ENCODE measurements around the gene LPIN2. TPM values are rescaled to one million over a fixed set of nuclear protein-coding genes. Genes with fewer than 3 reads are reported as not detected.

The LPIN2 gene
- total and polyA plus RNA-seq, 2 of the 4 experiments (the other 2 are of a cell fraction): 16.2 to 21.9 TPM

GRCh38 chr18:2981212-2981728, 31.7 kb downstream of the LPIN2 start:
- H3K4me1 ChIP-seq (ENCODE audit: control insufficient read depth, insufficient read depth, low read length): peaks cover 38% of the 10 kb centered on the region
- BruUV-seq (replicated peaks): no TSS peak
- in situ Hi-C loops (cut with MboI; ENCODE audit: low sequenced_read_pairs): loop anchor here (25.0 kb wide), 1 partner anchor 631 kb away; no protein-coding TSS in a partner anchor

More at GRCh38 chr18:2981212-2981728, 31.7 kb downstream of the LPIN2 start:
- peak overlapping the region in 1 of 2 experiments; percentile 74; a peak in 2 of 4 replicates for H4K8ac ChIP-seq (ENCODE audit: low read depth in 2 of 2, low read length in 2 of 2)
- dilution Hi-C loops (cut with HindIII; ENCODE audit: low sequenced_read_pairs, unreplicated experiment) (no loop called here), intact Hi-C loops (cut with micrococcal nuclease) (no loop called here)
- DNase-seq (peak; percentile 95), ATAC-seq (ENCODE audit: low read depth) (peak; percentile 53)
- peaks cover 40 to 79% of the 10 kb centered on the region in 2 experiments for H3K79me1 ChIP-seq (ENCODE audit: low read depth in 1 of 2, low read length in 2 of 2)
- POLR2A ChIA-PET (ENCODE audit: unreplicated experiment): no interaction called here
- 0 out of 2 replicates have a peak overlapping the region, but pooled peaks have one; percentile 76 for H4K5ac ChIP-seq (ENCODE audit: low read depth, low read length)
- H3K4me2 ChIP-seq (ENCODE audit: low read depth, low read length): peak overlapping the region; percentile 90
- no peaks in the 10 kb centered on the region for H3K27me3 ChIP-seq (ENCODE audit: control insufficient read depth, insufficient read depth, low read length)
- peak overlapping the region; percentile 88 for H3K27ac ChIP-seq (ENCODE audit: insufficient read depth, low read length)
- H3K9ac ChIP-seq (ENCODE audit: low read depth, low read length): no peak overlapping the region; the same call in 1 of the 2 replicates
- CTCF ChIA-PET: no interaction called here
- peak overlapping the region; percentile 37; the same call in 1 of the 2 replicates for H3K23ac ChIP-seq (ENCODE audit: low read depth, low read length)
- peaks cover 20% of the 10 kb centered on the region for H4K20me1 ChIP-seq (ENCODE audit: insufficient read depth, low read length)
- 0% methylated on average over 1 of the region's 6 CpGs; no CpG with 5 or more reads in 1 of the 2 experiments for WGBS, 2 experiments (ENCODE audit: extremely low coverage in 2 of 2, insufficient read length in 1 of 2)
- peak overlapping the region; percentile 81; the same call in 1 of the 2 replicates for H2BK20ac ChIP-seq (ENCODE audit: low read depth, low read length)
- 0 out of 2 replicates have a peak overlapping the region, but pooled peaks have one; percentile 83 for H3K14ac ChIP-seq (replicated peaks; ENCODE audit: low read depth, low read length)
- peaks cover 28% of the 10 kb centered on the region for H3K9me1 ChIP-seq (ENCODE audit: insufficient read depth, low read length)
- peak overlapping the region; percentile 69; the same call in 1 of the 2 replicates for H4K91ac ChIP-seq (ENCODE audit: insufficient read depth, low read depth, low read length)
- no peaks in the 10 kb centered on the region for H3K36me3 ChIP-seq (ENCODE audit: control insufficient read depth, insufficient read depth, low read length)
- H3K4me3 ChIP-seq (ENCODE audit: insufficient read depth, low read depth, low read length): no peak overlapping the region
- H2AFZ ChIP-seq (replicated peaks; ENCODE audit: low read length, poor library complexity): no peak overlapping the region
- 0 out of 2 replicates have a peak overlapping the region, but pooled peaks have one; percentile 32 for H3K56ac ChIP-seq (ENCODE audit: extremely low read depth, insufficient read depth, low read length)
- H2BK15ac ChIP-seq (ENCODE audit: low read depth, low read length): 0 out of 3 replicates have a peak overlapping the region, but pooled peaks have one; percentile 64
- H3K4ac ChIP-seq (ENCODE audit: low read depth, low read length): peak overlapping the region; percentile 84
- peak overlapping the region; percentile 77 for H2BK5ac ChIP-seq (ENCODE audit: low read depth, low read length, poor library complexity, severe bottlenecking)
- H2BK120ac ChIP-seq (ENCODE audit: low read depth, low read length): peak overlapping the region; percentile 91
- H3K18ac ChIP-seq (ENCODE audit: low read depth, low read length): peak overlapping the region; percentile 80
- no peaks in the 10 kb centered on the region for H3K9me3 ChIP-seq (ENCODE audit: control insufficient read depth, insufficient read depth, low read length)
- no peak for TF ChIP-seq POLR2A (IDR thresholded peaks at IDR 0.05; ENCODE audit: low read depth, low read length)
- TF ChIP-seq CEBPB (IDR thresholded peaks at IDR 0.05; ENCODE audit: low read depth, low read length): no peak
- TF ChIP-seq FOS (IDR thresholded peaks at IDR 0.05; ENCODE audit: low read depth, low read length): peak; percentile 76
- no peak for TF ChIP-seq MXI1 (IDR thresholded peaks at IDR 0.05; ENCODE audit: borderline replicate concordance, low read depth, low read length)
- TF ChIP-seq SMC3 (IDR thresholded peaks at IDR 0.05; ENCODE audit: low read depth, low read length): no peak
- TF ChIP-seq BHLHE40 (IDR thresholded peaks at IDR 0.05; ENCODE audit: low read depth, low read length): 0 out of 2 replicates have a peak, but pooled peaks have one; percentile 8
- peak; percentile 33 for TF ChIP-seq RCOR1 (IDR thresholded peaks at IDR 0.05; ENCODE audit: insufficient replicate concordance, low read length)
- no peak for TF ChIP-seq MAZ (IDR thresholded peaks at IDR 0.05; ENCODE audit: borderline replicate concordance, low read depth, low read length)
- no peak for TF ChIP-seq NFE2L2 (IDR thresholded peaks at IDR 0.05; ENCODE audit: low read depth, low read length)
- peak; percentile 92 for TF ChIP-seq MAFK (IDR thresholded peaks at IDR 0.05; ENCODE audit: low read depth, low read length)
- TF ChIP-seq RFX5 (IDR thresholded peaks at IDR 0.05; ENCODE audit: low read depth, low read length): no peak
- no peak overlapping the region for H2AK5ac ChIP-seq (ENCODE audit: low read depth, low read length)
- H2AK9ac ChIP-seq (replicated peaks; ENCODE audit: low read depth, low read length, poor library complexity): no peak overlapping the region

All from IMR-90 (cell line).